Astrocyte (in vitro differentiated cells and primary cell): Measurements from ENCODE around the gene KIF11.

Experiments used
- EZH2 ChIP-seq: IDR thresholded peaks from 2 replicates; pipeline ENCODE4 v1.6.1; 2012; ENCODE audit warnings: mild to moderate bottlenecking, low read length, inconsistent platforms; ENCODE audit not compliant: insufficient read depth
- TF ChIP-seq, protein P1 (sequence below): IDR thresholded peaks from 2 replicates; pipeline ENCODE4 v1.5.1; 2011; ENCODE audit warnings: low read depth, mild to moderate bottlenecking, inconsistent platforms, low read length, moderate library complexity; ENCODE audit not compliant: insufficient read depth

DNA sequence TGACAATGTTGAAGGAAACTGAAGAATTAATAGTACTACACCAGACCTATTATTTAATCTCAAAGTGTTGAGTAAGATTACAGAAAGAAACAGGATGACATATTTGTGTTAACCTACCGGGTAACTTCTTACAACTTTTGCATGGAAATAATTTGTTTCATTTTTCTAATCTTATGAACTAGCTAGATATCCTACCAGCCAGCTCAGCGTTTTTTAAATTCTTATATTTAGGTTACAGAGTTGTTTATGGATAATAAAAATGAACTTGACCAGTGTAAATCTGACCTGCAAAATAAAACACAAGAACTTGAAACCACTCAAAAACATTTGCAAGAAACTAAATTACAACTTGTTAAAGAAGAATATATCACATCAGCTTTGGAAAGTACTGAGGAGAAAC lies 37.0 kb downstream of the KIF11 start:
- TF ChIP-seq, protein P1, sequence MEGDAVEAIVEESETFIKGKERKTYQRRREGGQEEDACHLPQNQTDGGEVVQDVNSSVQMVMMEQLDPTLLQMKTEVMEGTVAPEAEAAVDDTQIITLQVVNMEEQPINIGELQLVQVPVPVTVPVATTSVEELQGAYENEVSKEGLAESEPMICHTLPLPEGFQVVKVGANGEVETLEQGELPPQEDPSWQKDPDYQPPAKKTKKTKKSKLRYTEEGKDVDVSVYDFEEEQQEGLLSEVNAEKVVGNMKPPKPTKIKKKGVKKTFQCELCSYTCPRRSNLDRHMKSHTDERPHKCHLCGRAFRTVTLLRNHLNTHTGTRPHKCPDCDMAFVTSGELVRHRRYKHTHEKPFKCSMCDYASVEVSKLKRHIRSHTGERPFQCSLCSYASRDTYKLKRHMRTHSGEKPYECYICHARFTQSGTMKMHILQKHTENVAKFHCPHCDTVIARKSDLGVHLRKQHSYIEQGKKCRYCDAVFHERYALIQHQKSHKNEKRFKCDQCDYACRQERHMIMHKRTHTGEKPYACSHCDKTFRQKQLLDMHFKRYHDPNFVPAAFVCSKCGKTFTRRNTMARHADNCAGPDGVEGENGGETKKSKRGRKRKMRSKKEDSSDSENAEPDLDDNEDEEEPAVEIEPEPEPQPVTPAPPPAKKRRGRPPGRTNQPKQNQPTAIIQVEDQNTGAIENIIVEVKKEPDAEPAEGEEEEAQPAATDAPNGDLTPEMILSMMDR: no peak
- TF ChIP-seq EZH2: no peak
